Measurements from ENCODE around the gene FNDC5.

Gene FNDC5

GRCh38 chr1:32904797-32905196 is 34.1 kb upstream of the FNDC5 start:
- Histone ChIP-seq H3K9ac (ENCODE audit: low read length in 5 of 5) (no peak overlapping the region), H3K27ac (ENCODE audit: low read depth, low read length) (no peak overlapping the region), H3K4me1 (ENCODE audit: control insufficient read depth in 5 of 5, insufficient read depth in 5 of 5, low read length in 5 of 5) (peaks cover 0 to 17% (median 12%) of the 10 kb centered on the region in 5 donors), H3K4me3 (ENCODE audit: low read depth in 1 of 5, low read length in 5 of 5) (no peak overlapping the region), H3K36me3 (ENCODE audit: control insufficient read depth in 5 of 5, insufficient read depth in 5 of 5, low read length in 5 of 5) (no peaks in the 10 kb centered on the region), H3K27me3 (ENCODE audit: control insufficient read depth in 5 of 5, insufficient read depth in 4 of 5, low read length in 5 of 5) (peaks cover 0 to 8% (median 7%) of the 10 kb centered on the region in 5 donors), H3K9me3 (ENCODE audit: control insufficient read depth in 5 of 5, low read length in 5 of 5) (no peaks in the 10 kb centered on the region)

GRCh38 chr1:32903991-32904785 is 33.5 kb upstream of the FNDC5 start:
- Histone ChIP-seq H3K36me3 (ENCODE audit: control insufficient read depth in 5 of 5, insufficient read depth in 5 of 5, low read length in 5 of 5) (no peaks in the 10 kb centered on the region), H3K9me3 (ENCODE audit: control insufficient read depth in 5 of 5, low read length in 5 of 5) (no peaks in the 10 kb centered on the region), H3K27ac (ENCODE audit: low read depth, low read length) (no peak overlapping the region), H3K4me1 (ENCODE audit: control insufficient read depth in 5 of 5, insufficient read depth in 5 of 5, low read length in 5 of 5) (peaks cover 0 to 17% (median 12%) of the 10 kb centered on the region in 5 donors), H3K27me3 (ENCODE audit: control insufficient read depth in 5 of 5, insufficient read depth in 4 of 5, low read length in 5 of 5) (peaks cover 0 to 8% (median 7%) of the 10 kb centered on the region in 5 donors), H3K4me3 (ENCODE audit: low read depth in 1 of 5, low read length in 5 of 5) (no peak overlapping the region), H3K9ac (ENCODE audit: low read length in 5 of 5) (no peak overlapping the region)

GRCh38 chr1:32902535-32902920 is 31.8 kb upstream of the FNDC5 start:
- no peaks in the 10 kb centered on the region for H3K36me3 ChIP-seq (ENCODE audit: control insufficient read depth in 5 of 5, insufficient read depth in 5 of 5, low read length in 5 of 5)

GRCh38 chr1:32901823-32902534 is 31.3 kb upstream of the FNDC5 start:
- Histone ChIP-seq H3K27ac (ENCODE audit: low read depth, low read length) (no peak overlapping the region), H3K4me1 (ENCODE audit: control insufficient read depth in 5 of 5, insufficient read depth in 5 of 5, low read length in 5 of 5) (peaks cover 0 to 17% (median 12%) of the 10 kb centered on the region in 5 donors), H3K4me3 (ENCODE audit: low read depth in 1 of 5, low read length in 5 of 5) (peak overlapping the region; percentile 65 to 75 (median 68)), H3K9ac (ENCODE audit: low read length in 5 of 5) (peak overlapping the region in 3 of 5 donors; percentile 64 to 83 (median 74)), H3K27me3 (ENCODE audit: control insufficient read depth in 5 of 5, insufficient read depth in 4 of 5, low read length in 5 of 5) (peaks cover 0 to 8% (median 6%) of the 10 kb centered on the region in 5 donors), H3K9me3 (ENCODE audit: control insufficient read depth in 5 of 5, low read length in 5 of 5) (no peaks in the 10 kb centered on the region), H3K36me3 (ENCODE audit: control insufficient read depth in 5 of 5, insufficient read depth in 5 of 5, low read length in 5 of 5) (no peaks in the 10 kb centered on the region)

More at GRCh38 chr1:32902535-32902920, 31.8 kb upstream of the FNDC5 start:
- Histone ChIP-seq H3K9ac (ENCODE audit: low read length in 5 of 5) (no peak overlapping the region), H3K4me1 (ENCODE audit: control insufficient read depth in 5 of 5, insufficient read depth in 5 of 5, low read length in 5 of 5) (peaks cover 0 to 17% (median 12%) of the 10 kb centered on the region in 5 donors), H3K27ac (ENCODE audit: low read depth, low read length) (no peak overlapping the region), H3K4me3 (ENCODE audit: low read depth in 1 of 5, low read length in 5 of 5) (no peak overlapping the region), H3K27me3 (ENCODE audit: control insufficient read depth in 5 of 5, insufficient read depth in 4 of 5, low read length in 5 of 5) (peaks cover 0 to 8% (median 6%) of the 10 kb centered on the region in 5 donors), H3K9me3 (ENCODE audit: control insufficient read depth in 5 of 5, low read length in 5 of 5) (no peaks in the 10 kb centered on the region)

- peak within 1 kb of the TSS in 4 of 5 donors; percentile 64 to 83 (median 69) for H3K9ac ChIP-seq (ENCODE audit: low read length in 5 of 5)
- no peaks in the 10 kb centered on the region for H3K9me3 ChIP-seq (ENCODE audit: control insufficient read depth in 5 of 5, low read length in 5 of 5)
- H3K4me1 ChIP-seq (ENCODE audit: control insufficient read depth in 5 of 5, insufficient read depth in 5 of 5, low read length in 5 of 5), result peaks cover 0 to 17% (median 12%) of the 10 kb centered on the region in 5 donors
- H3K36me3 ChIP-seq (ENCODE audit: control insufficient read depth in 5 of 5, insufficient read depth in 5 of 5, low read length in 5 of 5), result no peaks in the 10 kb centered on the region
- H3K27me3 ChIP-seq (ENCODE audit: control insufficient read depth in 5 of 5, insufficient read depth in 4 of 5, low read length in 5 of 5), result peaks cover 0 to 8% (median 6%) of the 10 kb centered on the region in 5 donors
- peak within 1 kb of the TSS; percentile 65 to 75 (median 68) for H3K4me3 ChIP-seq (ENCODE audit: low read depth in 1 of 5, low read length in 5 of 5)
- no peak within 1 kb of the TSS for H3K27ac ChIP-seq (ENCODE audit: low read depth, low read length)
Measured at GRCh38 chr1:32900956-32901822, 30.5 kb upstream of the FNDC5 start, which contains the start of gene TMEM54. TMEM54 (minus strand) TSS chr1:32901389; CDS start chr1:32901238, 151 bp downstream.

- peaks cover 0 to 17% (median 12%) of the 10 kb centered on the region in 5 donors for H3K4me1 ChIP-seq (ENCODE audit: control insufficient read depth in 5 of 5, insufficient read depth in 5 of 5, low read length in 5 of 5)
- H3K27ac ChIP-seq (ENCODE audit: low read depth, low read length), result no peak overlapping the region
- peak overlapping the region in 4 of 5 donors; percentile 22 to 64 (median 55) for H3K9ac ChIP-seq (ENCODE audit: low read length in 5 of 5)
- peaks cover 0 to 8% (median 6%) of the 10 kb centered on the region in 5 donors for H3K27me3 ChIP-seq (ENCODE audit: control insufficient read depth in 5 of 5, insufficient read depth in 4 of 5, low read length in 5 of 5)
- H3K9me3 ChIP-seq (ENCODE audit: control insufficient read depth in 5 of 5, low read length in 5 of 5), result no peaks in the 10 kb centered on the region
- no peaks in the 10 kb centered on the region for H3K36me3 ChIP-seq (ENCODE audit: control insufficient read depth in 5 of 5, insufficient read depth in 5 of 5, low read length in 5 of 5)
- peak overlapping the region in 4 of 5 donors; percentile 64 to 68 (median 66) for H3K4me3 ChIP-seq (ENCODE audit: low read depth in 1 of 5, low read length in 5 of 5)
Measured at GRCh38 chr1:32900371-32900955, 29.8 kb upstream of the FNDC5 start.

- Histone ChIP-seq H3K27ac (ENCODE audit: low read depth, low read length) (no peak overlapping the region), H3K27me3 (ENCODE audit: control insufficient read depth in 5 of 5, insufficient read depth in 4 of 5, low read length in 5 of 5) (peaks cover 0 to 8% (median 6%) of the 10 kb centered on the region in 5 donors), H3K9ac (ENCODE audit: low read length in 5 of 5) (no peak overlapping the region), H3K4me3 (ENCODE audit: low read depth in 1 of 5, low read length in 5 of 5) (no peak overlapping the region), H3K9me3 (ENCODE audit: control insufficient read depth in 5 of 5, low read length in 5 of 5) (no peaks in the 10 kb centered on the region), H3K36me3 (ENCODE audit: control insufficient read depth in 5 of 5, insufficient read depth in 5 of 5, low read length in 5 of 5) (no peaks in the 10 kb centered on the region), H3K4me1 (ENCODE audit: control insufficient read depth in 5 of 5, insufficient read depth in 5 of 5, low read length in 5 of 5) (peaks cover 0 to 17% (median 12%) of the 10 kb centered on the region in 5 donors)
Measured at GRCh38 chr1:32899586-32900296, 29.0 kb upstream of the FNDC5 start.

GRCh38 chr1:32898958-32899357 is 28.2 kb upstream of the FNDC5 start:
- H3K9ac ChIP-seq (ENCODE audit: low read length in 5 of 5), result no peak overlapping the region
- H3K9me3 ChIP-seq (ENCODE audit: control insufficient read depth in 5 of 5, low read length in 5 of 5), result no peaks in the 10 kb centered on the region

GRCh38 chr1:32898056-32898455 is 27.3 kb upstream of the FNDC5 start:
- Histone ChIP-seq H3K4me3 (ENCODE audit: low read depth in 1 of 5, low read length in 5 of 5) (no peak overlapping the region), H3K9me3 (ENCODE audit: control insufficient read depth in 5 of 5, low read length in 5 of 5) (no peaks in the 10 kb centered on the region), H3K36me3 (ENCODE audit: control insufficient read depth in 5 of 5, insufficient read depth in 5 of 5, low read length in 5 of 5) (no peaks in the 10 kb centered on the region), H3K4me1 (ENCODE audit: control insufficient read depth in 5 of 5, insufficient read depth in 5 of 5, low read length in 5 of 5) (peaks cover 0 to 24% (median 19%) of the 10 kb centered on the region in 5 donors), H3K27ac (ENCODE audit: low read depth, low read length) (no peak overlapping the region), H3K9ac (ENCODE audit: low read length in 5 of 5) (no peak overlapping the region), H3K27me3 (ENCODE audit: control insufficient read depth in 5 of 5, insufficient read depth in 4 of 5, low read length in 5 of 5) (peaks cover 0 to 15% (median 11%) of the 10 kb centered on the region in 5 donors)

More at GRCh38 chr1:32898958-32899357, 28.2 kb upstream of the FNDC5 start:
- Histone ChIP-seq H3K27me3 (ENCODE audit: control insufficient read depth in 5 of 5, insufficient read depth in 4 of 5, low read length in 5 of 5) (peaks cover 0 to 10% (median 8%) of the 10 kb centered on the region in 5 donors), H3K4me3 (ENCODE audit: low read depth in 1 of 5, low read length in 5 of 5) (no peak overlapping the region), H3K27ac (ENCODE audit: low read depth, low read length) (no peak overlapping the region), H3K36me3 (ENCODE audit: control insufficient read depth in 5 of 5, insufficient read depth in 5 of 5, low read length in 5 of 5) (no peaks in the 10 kb centered on the region), H3K4me1 (ENCODE audit: control insufficient read depth in 5 of 5, insufficient read depth in 5 of 5, low read length in 5 of 5) (peaks cover 0 to 17% (median 12%) of the 10 kb centered on the region in 5 donors)
